Activated B cell treated with CpG ODN at 0.5 μM for 24 hours (primary cell): ENCODE measurements around the gene OTUB2. TPM values are rescaled to one million over a fixed set of nuclear protein-coding genes. Genes with fewer than 3 reads are reported as not detected.
A peak's percentile ranks its signal among the peaks of the same experiment; 100 is the strongest.

Source experiments
- ATAC-seq: fragments of 200-7000 bp; cut with Tn5 transposase; one replicate; pipeline ENCODE4 v1.10.0; 2021; ENCODE audit warnings: low read depth, mild to moderate bottlenecking, moderate library complexity
- CTCF ChIA-PET: fragments of 350-600 bp; sonication (Branson Sonifier 250); formaldehyde crosslinking; loops from one replicate; lab custom pipeline; 2021; ENCODE audit warnings: antibody characterized with exemption; lab: Charles Lee
- POLR2A ChIA-PET: fragments of 350-600 bp; sonication (Branson Sonifier 250); formaldehyde crosslinking; loops from one replicate; lab custom pipeline; 2021; ENCODE audit warnings: antibody characterized with exemption; lab: Charles Lee
- DNase-seq: peaks from one replicate; pipeline ENCODE4 v3.0.0; 2022
- H3K27ac Mint-ChIP-seq: one replicate; pipeline ENCODE4 v1.8.0; 2020; ENCODE audit warnings: mixed read lengths
- H3K27me3 Mint-ChIP-seq: one replicate; pipeline ENCODE4 v1.8.0; 2021; ENCODE audit warnings: mixed read lengths
- H3K36me3 Mint-ChIP-seq: one replicate; pipeline ENCODE4 v1.8.0; 2021; ENCODE audit warnings: low read depth, mixed read lengths
- H3K4me1 Mint-ChIP-seq: one replicate; pipeline ENCODE4 v1.8.0; 2021; ENCODE audit warnings: mixed read lengths
- H3K4me3 Mint-ChIP-seq: one replicate; pipeline ENCODE4 v1.8.0; 2020; ENCODE audit warnings: mild to moderate bottlenecking, mixed read lengths
- H3K9me3 Mint-ChIP-seq: one replicate; pipeline ENCODE4 v1.8.0; 2020; ENCODE audit warnings: mixed read lengths
- intact Hi-C: fragments of 100-400 bp; cut with micrococcal nuclease; formaldehyde crosslinking; loops from one replicate; pipeline ENCODE4 v1.15.1; 2024
- total RNA-seq: library from RNA; stranded (reverse); gene quantifications from 2 replicates; pipeline ENCODE4 v1.2.3, GENCODE V29; 2022
- TF ChIP-seq, protein P1 (sequence below): fragments of 200-600 bp; IDR thresholded peaks from one replicate; pipeline ENCODE4 v1.8.0; 2022; ENCODE audit warnings: antibody characterized with exemption, mild to moderate bottlenecking

The OTUB2 gene
- 0.12 TPM in 1 of 2 replicates, not detected in the other for total RNA-seq

DNA sequence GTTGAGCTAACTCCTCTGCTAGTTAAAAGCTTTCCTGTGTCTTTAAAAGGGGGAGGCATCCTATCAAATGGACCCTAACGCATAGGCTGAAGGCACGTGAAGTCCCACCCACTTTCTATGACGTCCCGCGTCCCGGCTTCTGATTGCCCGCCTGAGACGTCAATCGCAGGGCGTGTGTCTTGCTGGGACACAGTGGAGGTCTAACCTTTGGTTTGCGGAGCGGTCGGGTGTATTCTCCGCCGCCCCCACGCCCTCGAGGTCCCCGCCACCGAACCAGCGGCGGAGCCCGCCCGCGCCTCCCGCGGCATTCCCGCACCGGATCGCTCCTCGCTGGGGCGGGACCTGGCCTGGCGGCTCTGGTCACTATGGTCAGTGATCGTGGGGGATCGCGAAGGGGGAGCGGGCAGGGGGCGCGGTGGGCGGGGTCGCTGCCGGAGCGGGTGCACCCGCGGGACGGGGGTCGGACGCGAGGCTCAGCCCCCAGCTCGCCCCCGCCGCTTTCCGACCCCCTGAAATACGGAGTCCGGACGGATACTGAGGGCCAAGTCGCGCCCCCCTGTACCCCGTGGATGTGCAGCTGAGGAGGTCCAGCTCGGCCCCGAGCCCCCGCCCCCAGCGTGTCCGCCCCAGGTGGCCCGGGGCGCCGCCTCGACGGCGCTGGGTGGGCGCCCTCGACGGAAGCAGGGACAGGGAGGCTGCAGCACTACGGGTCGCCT, at the start of gene OTUB2:
TSS of gene OTUB2 (plus strand) at position 168 of the 716 bp plus-strand sequence. CDS start at position 366, 198 bp downstream.
- TF ChIP-seq, protein P1, sequence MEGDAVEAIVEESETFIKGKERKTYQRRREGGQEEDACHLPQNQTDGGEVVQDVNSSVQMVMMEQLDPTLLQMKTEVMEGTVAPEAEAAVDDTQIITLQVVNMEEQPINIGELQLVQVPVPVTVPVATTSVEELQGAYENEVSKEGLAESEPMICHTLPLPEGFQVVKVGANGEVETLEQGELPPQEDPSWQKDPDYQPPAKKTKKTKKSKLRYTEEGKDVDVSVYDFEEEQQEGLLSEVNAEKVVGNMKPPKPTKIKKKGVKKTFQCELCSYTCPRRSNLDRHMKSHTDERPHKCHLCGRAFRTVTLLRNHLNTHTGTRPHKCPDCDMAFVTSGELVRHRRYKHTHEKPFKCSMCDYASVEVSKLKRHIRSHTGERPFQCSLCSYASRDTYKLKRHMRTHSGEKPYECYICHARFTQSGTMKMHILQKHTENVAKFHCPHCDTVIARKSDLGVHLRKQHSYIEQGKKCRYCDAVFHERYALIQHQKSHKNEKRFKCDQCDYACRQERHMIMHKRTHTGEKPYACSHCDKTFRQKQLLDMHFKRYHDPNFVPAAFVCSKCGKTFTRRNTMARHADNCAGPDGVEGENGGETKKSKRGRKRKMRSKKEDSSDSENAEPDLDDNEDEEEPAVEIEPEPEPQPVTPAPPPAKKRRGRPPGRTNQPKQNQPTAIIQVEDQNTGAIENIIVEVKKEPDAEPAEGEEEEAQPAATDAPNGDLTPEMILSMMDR = no peak
- DNase-seq (peak; percentile 90), ATAC-seq (peak; percentile 100)
- Mint-ChIP-seq H3K4me3 (peak within 1 kb of the TSS; percentile 78), H3K36me3 (no peaks in the 10 kb centered on the region), H3K27ac (no peak within 1 kb of the TSS), H3K9me3 (no peaks in the 10 kb centered on the region), H3K4me1 (peaks cover 5% of the 10 kb centered on the region), H3K27me3 (peaks cover 29% of the 10 kb centered on the region)
- POLR2A ChIA-PET = interaction anchor here (1.5 kb wide), 1 partner anchor 55 kb away, joined by 4 read pairs; the partner anchor contains the start of genes DDX24 and IFI27L1
- intact Hi-C loops = loop anchor here (1.0 kb wide), 2 partner anchors 55 kb away; partner anchors contain the start of genes DDX24 and IFI27L1
- CTCF ChIA-PET = interaction anchor here (0.9 to 1.3 kb wide), 5 partner anchors 10 to 154 kb away, joined by 3 to 5 read pairs (median 3); no protein-coding TSS in a partner anchor

DNA sequence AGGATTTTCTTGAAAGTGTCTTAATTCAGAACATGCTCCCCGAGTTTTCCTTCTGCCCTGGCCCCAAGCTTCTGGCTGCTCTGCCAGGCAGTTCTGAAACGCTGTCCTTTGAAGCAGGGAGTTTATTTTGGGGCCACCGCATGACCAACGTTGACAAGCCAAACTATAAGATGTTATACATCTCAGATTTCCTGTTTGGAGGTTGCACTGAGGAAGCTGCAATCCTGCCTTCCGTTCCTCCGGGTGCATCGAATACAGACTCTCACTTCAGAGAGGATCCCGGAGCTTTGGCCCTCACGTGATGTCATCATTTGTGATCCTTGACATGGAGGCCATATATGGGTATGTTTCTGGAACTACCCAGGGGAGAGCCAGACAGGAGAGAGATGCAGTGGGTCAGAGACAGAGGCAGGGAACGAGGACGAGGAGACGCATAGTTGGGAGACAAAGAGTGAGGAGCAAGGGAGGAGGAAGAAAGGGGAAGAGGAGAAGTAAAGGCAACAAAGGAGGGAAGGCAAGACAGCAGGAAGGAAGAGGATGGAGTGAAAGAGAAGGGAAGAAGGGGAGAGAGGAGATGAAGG, 49.6 kb upstream of the OTUB2 start, which contains the start of gene ASB2:
TSS of gene ASB2 (minus strand) at position 94 of the 581 bp plus-strand sequence. CDS start 12,031 bp downstream, outside the sequence.
- Mint-ChIP-seq H3K9me3 (no peaks in the 10 kb centered on the region), H3K27me3 (peaks cover 26% of the 10 kb centered on the region), H3K4me3 (peak within 1 kb of the TSS; percentile 52), H3K4me1 (peaks cover 47% of the 10 kb centered on the region), H3K27ac (no peak within 1 kb of the TSS), H3K36me3 (no peaks in the 10 kb centered on the region)
- CTCF ChIA-PET = interaction anchor here (13.3 kb wide), 1 partner anchor 38 kb away, joined by 498 read pairs; no protein-coding TSS in a partner anchor
- intact Hi-C loops = loop anchor here (10.0 kb wide), 1 partner anchor 772 kb away; the partner anchor contains the start of genes GON7 and UBR7
- ATAC-seq = no peak
- DNase-seq = no peak
- POLR2A ChIA-PET = interaction anchor here (1.8 kb wide), 1 partner anchor 9 kb away, joined by 4 read pairs; no protein-coding TSS in a partner anchor
- TF ChIP-seq, protein P1 = no peak

DNA sequence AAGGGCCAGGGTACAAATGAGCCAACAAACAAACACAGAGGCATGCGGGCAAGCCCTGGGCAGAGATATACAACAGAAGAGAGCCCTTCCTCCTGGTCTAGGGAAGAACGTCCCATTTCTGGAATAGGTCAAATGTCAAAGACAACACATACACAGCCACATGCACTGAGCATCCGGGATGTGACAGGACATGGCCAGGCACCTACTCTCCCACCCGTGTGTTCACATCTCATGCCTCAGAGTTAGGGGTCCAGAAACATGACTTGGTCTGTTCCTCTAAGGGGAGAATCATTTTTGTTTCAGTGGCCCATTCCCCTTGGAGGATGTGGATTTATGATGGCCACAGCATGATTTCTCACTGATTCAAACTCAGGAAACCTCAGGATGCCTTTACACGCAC, 49.0 kb upstream of the OTUB2 start:
- peaks cover 42% of the 10 kb centered on the region for H3K4me1 Mint-ChIP-seq
- H3K9me3 Mint-ChIP-seq = no peaks in the 10 kb centered on the region
- peaks cover 28% of the 10 kb centered on the region for H3K27me3 Mint-ChIP-seq
- H3K27ac Mint-ChIP-seq = no peak overlapping the region
- ChIA-PET POLR2A (interaction anchor here (1.8 to 2.0 kb wide), 2 partner anchors 9 kb away, joined by 4 to 22 read pairs; no protein-coding TSS in a partner anchor), CTCF (interaction anchor here (13.3 kb wide), 1 partner anchor 39 kb away, joined by 498 read pairs; no protein-coding TSS in a partner anchor)
- ATAC-seq (no peak), DNase-seq (no peak)
- TF ChIP-seq, protein P1 = no peak
- intact Hi-C loops = loop anchor here (10.0 kb wide), 1 partner anchor 772 kb away; the partner anchor contains the start of genes GON7 and UBR7
- no peaks in the 10 kb centered on the region for H3K36me3 Mint-ChIP-seq
- H3K4me3 Mint-ChIP-seq = no peak overlapping the region

DNA sequence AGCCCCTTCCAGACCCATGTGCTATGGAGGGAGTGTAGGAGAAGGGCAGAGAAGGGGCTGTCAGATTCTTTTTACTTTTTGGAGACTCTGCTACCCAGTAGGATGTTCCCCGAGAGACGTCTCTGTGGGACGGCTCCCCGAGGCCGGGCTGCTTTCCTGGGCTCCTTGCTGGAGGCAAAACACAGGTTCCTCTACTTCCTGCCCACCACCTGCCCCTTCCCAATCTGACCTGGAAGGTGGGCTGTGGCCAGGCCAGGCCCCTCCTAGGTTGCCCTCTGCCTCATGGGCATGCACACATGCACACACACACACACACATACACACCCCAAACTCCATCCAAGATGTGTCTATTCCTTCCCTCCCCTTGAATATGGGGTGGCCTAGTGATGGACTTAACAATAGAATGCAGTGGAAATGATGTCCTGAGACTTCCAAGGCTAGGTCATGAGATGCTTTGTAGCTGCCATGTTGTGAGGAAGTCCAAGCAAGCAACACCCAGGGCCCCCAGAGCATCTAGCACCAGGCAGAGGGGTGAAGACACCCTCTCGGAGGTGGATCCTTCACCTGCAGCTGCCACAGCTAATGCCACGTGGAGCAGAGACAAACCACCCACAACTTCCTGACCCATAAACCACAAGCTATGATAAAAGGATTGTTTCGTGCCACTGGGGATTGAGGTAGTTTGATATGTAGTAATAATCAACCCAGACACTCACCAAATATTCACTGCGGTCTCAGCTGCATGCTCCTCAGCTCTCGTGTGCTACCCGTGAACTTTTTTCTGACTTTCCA, 48.2 kb upstream of the OTUB2 start:
- CTCF ChIA-PET = interaction anchor here (1.1 to 13.3 kb wide), 5 partner anchors 10 to 159 kb away, joined by 3 to 498 read pairs (median 5); no protein-coding TSS in a partner anchor
- DNase-seq = peak; percentile 40
- ATAC-seq = peak; percentile 84
- intact Hi-C loops = loop anchor here (1.0 to 10.0 kb wide), 6 partner anchors 11 to 773 kb away; partner anchors contain the start of genes GON7 and UBR7
- Mint-ChIP-seq H3K4me1 (peaks cover 40% of the 10 kb centered on the region), H3K36me3 (no peaks in the 10 kb centered on the region), H3K9me3 (no peaks in the 10 kb centered on the region), H3K4me3 (peak overlapping the region; percentile 41), H3K27me3 (peaks cover 29% of the 10 kb centered on the region), H3K27ac (peak overlapping the region; percentile 68)
- POLR2A ChIA-PET = interaction anchor here (0.7 to 2.0 kb wide), 12 partner anchors 8 to 103 kb away, joined by 3 to 22 read pairs (median 6); partner anchors contain the start of genes CCDC197, DDX24 and IFI27L1
- TF ChIP-seq, protein P1 = no peak
